Suprapubic skin (tissue), 3 donors: ENCODE measurements around the gene ULK4.

ENCODE experiments used
- POLR2AphosphoS5 ChIP-seq, 3 donors: sonication (generic); formaldehyde crosslinking; IDR thresholded peaks; one replicate each; pipeline ENCODE4 v1.6.1; 2017; ENCODE audit warnings: antibody characterized with exemption in 3 of 3
- TF ChIP-seq, protein P1 (sequence below), 2 donors: fragments of 200-600 bp in 1 of 2; fragments of 450-650 bp in 1 of 2; sonication (generic) in 1 of 2; IDR thresholded peaks; one replicate each; pipeline ENCODE4 v1.5.1; 2016 to 2019; ENCODE audit warnings: antibody characterized with exemption in 2 of 2, mild to moderate bottlenecking in 1 of 2, moderate library complexity in 1 of 2

DNA sequence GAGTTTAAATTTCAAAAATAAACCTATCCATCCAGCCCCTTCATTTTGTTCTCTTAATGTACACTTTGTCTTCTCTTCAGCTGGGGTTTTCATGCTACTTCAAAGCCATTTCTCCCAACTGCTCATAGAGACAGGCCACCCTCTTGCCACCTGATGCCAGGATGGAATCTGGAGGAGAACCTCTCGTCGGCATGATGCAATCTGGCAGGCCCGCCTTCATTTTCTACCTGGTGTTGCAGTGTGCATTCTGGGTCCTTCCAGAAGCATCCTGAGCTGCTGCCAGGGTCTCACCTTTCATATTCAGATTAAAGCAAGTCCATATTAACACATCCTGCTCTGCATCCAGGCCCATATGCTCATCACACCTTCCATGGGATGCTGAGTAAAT is 701.8 kb downstream of the ULK4 start:
- TF ChIP-seq, protein P1, sequence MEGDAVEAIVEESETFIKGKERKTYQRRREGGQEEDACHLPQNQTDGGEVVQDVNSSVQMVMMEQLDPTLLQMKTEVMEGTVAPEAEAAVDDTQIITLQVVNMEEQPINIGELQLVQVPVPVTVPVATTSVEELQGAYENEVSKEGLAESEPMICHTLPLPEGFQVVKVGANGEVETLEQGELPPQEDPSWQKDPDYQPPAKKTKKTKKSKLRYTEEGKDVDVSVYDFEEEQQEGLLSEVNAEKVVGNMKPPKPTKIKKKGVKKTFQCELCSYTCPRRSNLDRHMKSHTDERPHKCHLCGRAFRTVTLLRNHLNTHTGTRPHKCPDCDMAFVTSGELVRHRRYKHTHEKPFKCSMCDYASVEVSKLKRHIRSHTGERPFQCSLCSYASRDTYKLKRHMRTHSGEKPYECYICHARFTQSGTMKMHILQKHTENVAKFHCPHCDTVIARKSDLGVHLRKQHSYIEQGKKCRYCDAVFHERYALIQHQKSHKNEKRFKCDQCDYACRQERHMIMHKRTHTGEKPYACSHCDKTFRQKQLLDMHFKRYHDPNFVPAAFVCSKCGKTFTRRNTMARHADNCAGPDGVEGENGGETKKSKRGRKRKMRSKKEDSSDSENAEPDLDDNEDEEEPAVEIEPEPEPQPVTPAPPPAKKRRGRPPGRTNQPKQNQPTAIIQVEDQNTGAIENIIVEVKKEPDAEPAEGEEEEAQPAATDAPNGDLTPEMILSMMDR (IDR thresholded peaks at IDR 0.05) = no peak
- no peak for TF ChIP-seq POLR2AphosphoS5 (IDR thresholded peaks at IDR 0.05)
